KOPT-K1 (cell line): ENCODE results near the gene ZSCAN22.

Source experiments
- H3K27ac ChIP-seq: fragments of 200-600 bp; sonication (generic); 2 replicates; pipeline ENCODE4 v1.5.1; 2016; ENCODE audit warnings: antibody characterized with exemption, mild to moderate bottlenecking, low read depth, low read length; ENCODE audit not compliant: poor library complexity, severe bottlenecking
- H3K36me3 ChIP-seq: fragments of 200-600 bp; sonication (generic); 2 replicates; pipeline ENCODE4 v1.5.1; 2017; ENCODE audit warnings: antibody characterized with exemption, mild to moderate bottlenecking, low read length, moderate library complexity; ENCODE audit not compliant: insufficient read depth
- H3K9me3 ChIP-seq: fragments of 200-600 bp; sonication (generic); 2 replicates; pipeline ENCODE4 v1.5.1; 2017; ENCODE audit warnings: antibody characterized with exemption, low read length, mild to moderate bottlenecking; ENCODE audit not compliant: insufficient read depth, poor library complexity, severe bottlenecking

ZSCAN22 gene

DNA sequence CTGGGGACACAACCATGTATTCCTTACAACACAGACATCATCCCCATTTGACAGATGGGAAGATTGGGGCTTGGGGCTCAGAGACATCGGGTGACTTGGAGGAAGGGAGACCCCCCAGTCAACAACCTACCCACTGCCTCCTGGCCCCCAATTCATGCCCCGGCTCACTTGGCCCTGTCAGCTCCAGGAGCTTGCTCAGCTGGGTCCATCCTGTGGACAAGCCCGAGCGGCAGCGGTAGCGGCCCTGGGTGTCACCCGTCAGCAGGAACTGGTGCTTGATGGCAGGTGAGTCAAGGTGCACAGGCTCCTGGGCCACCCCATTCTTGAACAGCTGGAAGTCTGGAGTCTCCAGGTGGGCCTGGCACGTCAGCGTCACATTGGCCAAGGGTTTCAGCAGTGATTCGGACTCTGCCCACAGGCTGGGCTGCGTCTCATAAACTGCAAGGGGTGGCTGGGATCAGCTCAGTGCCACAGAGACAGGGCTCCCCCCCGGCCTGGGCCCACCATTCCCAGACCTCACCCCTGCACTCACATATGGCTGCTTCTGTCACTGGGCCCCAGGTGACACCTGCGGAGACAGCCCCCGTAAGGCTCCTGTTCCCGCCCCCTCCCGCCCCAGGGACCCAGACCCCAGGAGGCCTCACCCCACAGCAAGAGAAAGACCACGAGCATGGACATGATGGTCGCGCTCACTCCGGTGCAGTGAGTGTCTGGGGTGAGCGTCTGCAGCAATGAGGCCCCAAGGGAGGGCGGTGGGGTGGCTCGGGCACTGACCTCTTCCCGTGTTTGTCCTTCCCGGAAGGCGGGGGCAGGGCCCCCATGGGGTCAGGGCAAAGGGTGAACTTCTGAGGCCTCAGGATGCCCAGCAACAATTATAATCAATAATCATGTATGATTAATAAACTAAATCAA, 26.2 kb downstream of the ZSCAN22 start, which contains the start of gene A1BG:
TSS of gene A1BG (minus strand) at position 733 of the 912 bp plus-strand sequence. CDS start at position 678, 55 bp downstream.
- Histone ChIP-seq H3K9me3 (no peaks in the 10 kb centered on the region), H3K27ac (no peak within 1 kb of the TSS), H3K36me3 (peaks cover 17% of the 10 kb centered on the region; the same call in 1 of the 2 replicates)

DNA sequence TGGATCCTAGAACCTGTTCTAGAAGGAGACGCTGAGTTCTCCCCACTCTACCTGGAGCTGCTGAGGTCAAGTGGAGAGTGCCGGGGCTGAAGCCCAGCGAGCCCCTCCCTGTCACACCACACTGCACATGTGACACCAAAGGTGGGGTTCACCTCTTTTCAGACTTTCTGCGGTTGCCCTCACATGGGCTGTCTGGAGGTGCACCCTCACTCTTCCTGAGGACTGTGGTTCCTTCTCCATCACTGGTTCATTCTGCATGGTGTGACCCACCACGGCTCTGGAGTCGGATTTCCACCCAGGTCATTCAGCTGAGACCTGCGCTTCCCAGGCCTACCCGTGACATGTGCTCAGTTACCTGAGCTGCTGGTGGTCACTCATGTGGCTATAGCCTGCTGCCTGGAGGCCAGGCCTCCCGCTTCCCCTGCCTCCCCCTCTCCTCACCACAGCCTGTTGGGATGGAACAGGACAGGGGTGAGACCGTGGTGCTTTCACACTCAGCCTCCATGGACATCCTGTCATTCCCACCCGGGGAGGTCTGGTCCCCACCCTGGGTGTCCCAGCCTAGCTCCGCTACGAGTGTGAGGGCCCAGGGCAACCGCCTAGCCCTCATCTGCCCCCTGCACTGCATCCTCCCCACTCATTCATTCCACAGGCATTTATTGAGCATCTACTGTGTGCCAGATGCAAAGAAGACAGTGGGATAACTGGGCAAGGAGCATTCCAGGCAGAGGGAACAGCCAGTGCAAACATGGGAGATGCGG, 27.1 kb downstream of the ZSCAN22 start:
- peaks cover 17% of the 10 kb centered on the region; the same call in 1 of the 2 replicates for H3K36me3 ChIP-seq
- H3K9me3 ChIP-seq = no peaks in the 10 kb centered on the region
- H3K27ac ChIP-seq = no peak overlapping the region

DNA sequence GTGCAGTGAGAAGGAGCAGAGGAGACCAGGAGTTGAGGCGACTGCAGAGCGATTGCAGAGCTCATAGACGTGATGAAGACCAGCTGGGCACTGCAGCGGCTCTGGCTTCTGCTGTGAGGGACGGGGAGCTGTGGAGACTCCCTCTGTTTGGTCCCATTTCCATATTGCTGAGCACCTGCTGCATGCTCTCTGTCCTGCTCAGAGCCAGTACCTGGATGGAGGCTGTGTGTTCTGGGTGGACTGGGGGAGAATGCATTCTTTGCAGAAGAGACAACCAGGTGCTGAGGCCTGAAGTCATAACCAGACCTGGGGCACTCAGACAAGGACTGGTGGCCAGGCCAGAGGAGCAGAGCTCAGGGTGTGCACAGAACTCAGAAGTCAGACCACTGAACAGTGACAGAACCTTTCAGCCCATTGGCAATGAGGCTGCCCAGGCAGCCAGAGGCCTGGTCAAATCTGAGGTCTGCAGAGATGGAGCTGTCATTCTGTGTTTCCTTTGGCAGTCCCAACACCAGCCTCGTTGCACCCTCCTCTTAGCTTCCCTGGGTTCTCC, 27.8 kb downstream of the ZSCAN22 start:
- Histone ChIP-seq H3K36me3 (peaks cover 17% of the 10 kb centered on the region; the same call in 1 of the 2 replicates), H3K27ac (no peak overlapping the region), H3K9me3 (no peaks in the 10 kb centered on the region)

DNA sequence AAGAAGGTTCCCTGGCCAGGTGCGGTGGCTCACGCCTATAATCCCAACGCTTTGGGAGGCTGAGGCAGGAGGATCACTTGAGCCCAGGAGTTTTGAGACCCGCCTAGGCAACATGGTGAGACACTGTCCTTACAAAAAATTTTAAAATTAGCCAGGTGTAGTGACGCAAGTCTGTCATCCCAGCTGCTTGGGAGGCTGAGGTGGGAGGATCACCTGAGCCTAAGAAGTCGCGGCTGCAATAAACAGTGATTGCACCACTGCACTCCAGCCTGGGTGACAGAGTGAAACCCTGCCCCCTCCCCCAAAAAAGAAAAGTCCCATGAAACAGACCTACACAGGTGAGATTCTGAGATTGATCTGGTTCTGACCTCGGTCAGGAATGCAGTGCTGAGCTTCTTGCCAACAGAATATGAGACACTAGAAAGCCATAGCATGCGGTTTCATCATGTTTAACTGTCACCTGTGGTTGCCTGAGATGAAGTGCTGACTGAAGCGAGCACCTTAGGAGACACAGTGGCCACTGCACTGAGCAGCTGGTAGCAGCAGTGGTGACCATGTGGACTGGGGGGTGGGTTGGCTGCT, 28.5 kb downstream of the ZSCAN22 start:
- Histone ChIP-seq H3K27ac (no peak overlapping the region), H3K9me3 (no peaks in the 10 kb centered on the region), H3K36me3 (peaks cover 17% of the 10 kb centered on the region; the same call in 1 of the 2 replicates)

DNA sequence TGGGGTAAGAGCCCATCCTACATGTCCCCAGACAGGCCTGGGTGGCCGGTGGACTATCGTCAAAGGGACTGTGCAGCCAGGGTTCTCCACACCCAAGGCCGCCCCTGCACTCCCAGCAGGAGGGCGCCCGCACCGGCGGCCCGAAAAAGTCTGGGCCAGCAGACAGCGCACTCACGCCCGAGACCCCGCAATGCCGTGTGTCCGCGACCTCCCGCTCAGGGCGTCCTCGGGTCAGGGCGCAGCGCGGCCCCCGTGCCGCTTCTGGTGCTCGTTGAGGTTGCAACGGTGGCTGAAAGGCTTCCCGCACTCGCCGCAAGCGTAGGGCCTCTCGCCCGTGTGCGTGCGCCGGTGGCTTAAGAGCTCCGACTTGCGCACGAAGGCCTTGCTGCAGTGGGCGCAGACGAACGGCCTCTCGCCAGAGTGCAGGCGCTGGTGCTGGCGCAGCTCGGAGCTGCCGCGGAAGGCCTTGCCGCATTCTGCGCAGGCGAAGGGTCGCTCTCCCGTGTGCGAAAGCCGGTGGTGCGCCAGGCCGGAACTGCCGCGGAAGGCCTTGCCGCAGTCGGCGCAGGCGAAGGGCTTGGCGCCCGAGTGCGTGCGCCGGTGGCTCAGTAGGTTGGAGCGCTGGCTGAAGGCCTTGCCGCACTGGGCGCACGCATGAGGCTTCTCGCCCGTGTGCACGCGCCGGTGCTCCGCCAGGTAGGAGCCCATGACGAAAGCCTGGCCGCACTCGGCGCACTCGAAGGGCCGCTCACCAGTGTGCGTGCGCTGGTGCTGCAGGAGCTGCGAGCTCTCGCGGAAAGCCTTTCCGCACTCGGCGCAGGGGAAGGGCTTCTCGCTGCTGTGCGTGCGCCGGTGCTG, 29.3 kb downstream of the ZSCAN22 start:
- Histone ChIP-seq H3K9me3 (no peaks in the 10 kb centered on the region), H3K36me3 (peaks cover 17% of the 10 kb centered on the region; the same call in 1 of the 2 replicates), H3K27ac (no peak overlapping the region)

DNA sequence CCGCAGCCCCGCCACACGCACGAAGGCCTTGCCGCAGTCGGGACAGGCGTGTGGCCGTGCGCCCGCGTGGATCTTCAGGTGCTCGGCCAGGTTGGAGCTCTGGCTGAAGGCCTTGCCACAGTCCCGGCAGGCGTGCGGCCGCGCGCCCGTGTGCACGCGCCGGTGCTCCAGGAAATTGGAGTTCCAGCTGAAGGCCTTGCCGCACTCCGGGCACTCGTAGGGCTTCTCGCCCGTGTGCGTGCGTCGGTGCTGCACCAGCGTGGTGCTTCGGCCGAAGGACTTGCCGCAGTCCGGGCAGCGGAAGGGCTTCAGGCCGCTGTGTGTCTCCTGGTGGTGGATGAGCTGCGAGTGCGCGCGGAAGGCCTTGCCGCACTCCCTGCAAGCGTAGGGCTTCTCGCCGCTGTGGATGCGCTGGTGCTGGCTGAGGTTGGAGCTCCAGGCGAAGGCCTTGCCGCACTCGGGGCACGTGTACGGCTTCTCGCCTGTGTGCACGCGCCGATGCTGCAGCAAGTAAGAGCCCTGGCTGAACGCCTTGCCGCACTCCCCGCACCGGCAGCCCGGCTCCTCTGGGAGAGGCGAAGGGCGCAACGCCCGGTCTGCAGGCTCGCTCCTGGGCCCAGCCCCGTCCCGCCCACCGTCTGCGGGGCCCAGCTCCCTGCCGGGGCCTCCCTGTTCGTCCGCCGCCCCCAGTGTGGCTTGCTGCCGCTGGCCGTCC, 30.1 kb downstream of the ZSCAN22 start:
- Histone ChIP-seq H3K27ac (no peak overlapping the region), H3K9me3 (no peaks in the 10 kb centered on the region), H3K36me3 (peaks cover 15% of the 10 kb centered on the region; the same call in 1 of the 2 replicates)

DNA sequence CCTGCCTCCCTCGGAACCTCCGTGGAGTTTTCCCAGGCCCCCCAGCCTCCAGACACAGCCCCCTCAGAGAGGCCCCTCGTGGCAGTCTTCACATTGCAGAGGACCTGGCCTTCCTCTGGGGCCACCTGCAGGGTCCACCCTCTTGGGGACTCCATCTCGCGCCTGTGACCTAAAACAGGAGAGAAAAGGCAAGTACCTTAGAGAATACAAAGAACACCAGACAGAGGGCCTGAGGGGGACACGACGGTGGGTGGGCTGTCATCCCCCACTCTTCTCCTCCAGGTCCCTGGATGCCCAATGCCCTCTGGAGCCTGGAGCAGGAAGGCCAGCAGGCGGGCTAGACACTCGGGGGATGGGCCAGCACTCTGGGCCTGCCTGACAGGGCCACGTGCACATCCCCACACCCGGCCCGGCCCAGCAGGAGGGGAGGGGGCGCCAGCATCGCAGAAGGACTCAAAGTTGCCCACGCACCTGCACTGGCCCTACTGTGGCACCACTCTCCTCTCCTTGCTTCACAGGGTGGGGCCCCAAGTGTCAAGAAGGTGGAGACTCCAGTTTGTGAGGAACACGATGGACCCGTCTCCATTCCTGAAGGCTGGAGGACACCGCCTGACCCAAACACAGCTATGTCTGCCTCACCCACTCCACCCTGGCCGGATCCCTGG, 30.8 kb downstream of the ZSCAN22 start:
- Histone ChIP-seq H3K9me3 (no peaks in the 10 kb centered on the region), H3K36me3 (peaks cover 8% of the 10 kb centered on the region; the same call in 1 of the 2 replicates), H3K27ac (no peak overlapping the region)

DNA sequence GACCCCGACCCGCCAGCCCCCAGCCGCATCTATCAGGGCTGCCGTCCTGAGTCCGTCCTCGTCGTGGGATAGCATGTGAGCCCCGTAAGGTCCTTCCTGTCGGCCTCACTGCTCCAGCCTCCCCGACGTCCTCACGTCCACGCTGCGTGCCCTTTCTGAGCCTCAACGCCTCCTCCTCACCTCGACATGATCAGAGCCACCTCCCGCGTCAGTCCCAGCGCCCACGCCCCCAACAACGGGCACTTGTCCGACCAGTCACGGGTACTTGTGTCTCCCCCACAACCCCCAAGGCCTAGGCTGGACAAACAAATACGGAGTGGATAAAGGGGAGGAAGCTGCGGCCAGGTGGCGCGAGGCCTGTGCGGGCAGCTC, 35.1 kb downstream of the ZSCAN22 start:
- H3K27ac ChIP-seq = peak overlapping the region; percentile 75
- H3K36me3 ChIP-seq = no peaks in the 10 kb centered on the region
- no peaks in the 10 kb centered on the region for H3K9me3 ChIP-seq

DNA sequence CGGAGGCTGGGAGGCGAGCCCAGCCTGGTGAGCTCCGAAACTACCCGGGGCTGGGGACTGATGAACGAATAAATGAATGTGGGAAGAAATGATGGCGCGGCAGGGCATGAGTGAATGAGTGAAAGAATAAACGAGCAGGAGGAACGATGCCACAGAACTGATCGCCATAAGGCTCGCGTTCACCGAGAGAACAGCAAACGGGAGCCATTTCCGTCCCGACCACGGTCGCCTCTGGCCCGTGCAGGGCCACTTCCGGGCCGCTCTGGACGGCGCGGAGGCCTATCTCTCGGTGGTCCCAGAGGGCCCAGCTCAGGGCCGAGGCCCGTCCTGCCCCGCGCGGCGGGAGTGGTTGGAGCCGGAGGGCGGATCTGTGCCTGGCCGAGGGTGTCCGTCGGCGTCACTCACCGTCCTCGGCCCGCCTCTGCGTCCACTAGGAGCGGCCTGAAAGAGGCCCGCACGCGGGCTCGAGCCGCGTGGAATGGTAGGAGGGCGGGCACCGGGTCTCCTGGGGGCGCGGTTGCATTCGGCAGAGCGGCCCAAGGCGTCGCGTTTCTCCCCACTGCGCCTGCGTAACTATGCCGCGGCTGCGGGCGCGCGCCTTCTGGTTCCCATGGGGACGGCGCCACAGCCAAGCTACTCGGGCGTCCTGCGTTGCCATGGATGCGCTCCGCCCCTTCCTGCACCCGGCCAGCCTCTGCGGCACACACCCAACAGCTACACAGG, 35.6 kb downstream of the ZSCAN22 start, which contains the start of gene ZNF497:
TSS of gene ZNF497 (minus strand) at position 480 of the 723 bp plus-strand sequence. CDS start 5,116 bp downstream, outside the sequence.
- Histone ChIP-seq H3K9me3 (no peaks in the 10 kb centered on the region), H3K27ac (peak within 1 kb of the TSS; percentile 75), H3K36me3 (no peaks in the 10 kb centered on the region)

DNA sequence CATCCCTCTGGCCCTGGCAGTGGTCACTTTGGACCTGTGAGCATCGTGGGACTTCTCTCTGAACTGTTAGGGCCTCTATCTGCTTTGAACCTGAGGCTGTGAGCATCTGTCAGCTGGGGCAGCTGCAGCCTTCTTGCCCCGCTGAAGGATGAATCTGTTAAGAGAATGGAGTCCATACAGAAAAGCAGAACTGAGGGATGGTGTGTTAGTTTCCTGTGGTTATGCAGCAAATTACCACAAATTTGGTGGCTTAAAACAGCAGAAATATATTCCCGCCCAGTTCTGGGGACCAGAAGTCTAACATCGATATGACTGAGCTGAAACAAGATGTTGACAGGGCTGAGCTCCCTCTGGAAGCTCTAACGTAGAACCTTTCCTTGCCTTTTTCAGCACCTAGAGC, 37.4 kb downstream of the ZSCAN22 start:
- Histone ChIP-seq H3K36me3 (no peaks in the 10 kb centered on the region), H3K9me3 (no peaks in the 10 kb centered on the region), H3K27ac (no peak overlapping the region)

DNA sequence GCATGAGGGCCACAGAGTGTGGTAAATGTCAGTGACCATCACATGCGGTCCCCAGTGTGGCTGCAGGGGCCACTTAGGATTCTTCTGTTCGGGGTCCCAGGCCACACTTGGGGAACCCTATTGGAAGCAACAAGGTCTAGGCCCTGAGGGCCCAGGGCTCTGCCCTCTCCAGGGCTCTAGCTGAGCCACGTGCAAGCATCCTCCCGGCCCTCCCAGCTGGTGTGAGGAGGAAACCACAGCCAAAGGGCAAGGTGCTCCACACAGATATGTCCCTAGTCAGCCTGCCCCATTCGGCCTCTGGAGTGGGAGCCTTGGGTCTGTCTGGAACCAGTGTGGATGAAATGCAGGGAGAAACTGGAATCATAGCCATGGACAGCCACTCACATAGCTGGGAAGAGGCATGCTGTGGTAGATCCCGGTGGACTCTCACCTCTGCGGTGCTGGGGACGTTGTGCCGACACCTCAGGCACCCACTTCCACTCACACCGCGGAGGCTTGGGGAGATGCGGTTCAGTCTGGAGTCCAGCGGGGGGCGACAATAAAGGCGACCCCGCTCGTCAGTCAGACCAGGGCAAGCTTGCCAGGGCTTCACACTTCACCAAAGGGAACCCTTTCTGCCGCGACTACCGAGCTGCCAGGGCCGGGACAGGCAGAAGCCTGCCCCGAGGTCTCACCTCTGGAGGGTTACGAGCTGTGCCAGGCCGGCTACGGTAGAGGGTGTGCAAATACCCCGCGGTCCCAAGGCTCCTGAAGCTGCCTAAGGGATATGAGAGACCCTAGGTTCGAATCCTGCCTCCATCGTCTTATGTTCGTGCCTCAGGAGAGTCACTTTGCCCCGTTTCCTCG, 40.0 kb downstream of the ZSCAN22 start:
- Histone ChIP-seq H3K36me3 (no peaks in the 10 kb centered on the region), H3K27ac (no peak overlapping the region), H3K9me3 (no peaks in the 10 kb centered on the region)
